HG03159 (cell line): ENCODE results near the gene GJB4.
"Not testable (repeated sequence)": the region's sequence is repeated elsewhere in the genome, so short reads cannot be mapped to it uniquely, and the experiment has no call there.

Source experiments
- ATAC-seq: cut with Tn5 transposase; IDR thresholded peaks from one replicate; pipeline ENCODE4 v1.9.1; 2021; ENCODE audit warnings: mild to moderate bottlenecking, moderate library complexity; ENCODE audit not compliant: unreplicated experiment

GJB4 gene

GRCh38 chr1:34794790-34795180 is 35.2 kb downstream of the GJB4 start:
- no peak for ATAC-seq

- no peak for ATAC-seq
These were observed 36.4 kb downstream of the GJB4 start for GRCh38 chr1:34795916-34796315.

- ATAC-seq, result no peak
These were observed 37.5 kb downstream of the GJB4 start for GRCh38 chr1:34796990-34797389.

- ATAC-seq, result no peak
These were observed 40.7 kb downstream of the GJB4 start for GRCh38 chr1:34800214-34800613.

- ATAC-seq, result no peak
These were observed 44.2 kb downstream of the GJB4 start for GRCh38 chr1:34803770-34804169.

GRCh38 chr1:34806396-34806795 is 46.9 kb downstream of the GJB4 start:
- no peak for ATAC-seq

GRCh38 chr1:34808051-34808810 is 48.7 kb downstream of the GJB4 start:
- no peak for ATAC-seq

- not testable (repeated sequence) for ATAC-seq
These were observed 51.2 kb downstream of the GJB4 start for GRCh38 chr1:34810781-34811180.
